H1 (cell line): ENCODE data around the gene SLCO2A1. TPM values are rescaled to one million over a fixed set of nuclear protein-coding genes. Genes with fewer than 3 reads are reported as not detected.

Experiments used
- CTCF ChIA-PET: fragments of 300-600 bp; sonication (Branson Sonifier 250); formaldehyde crosslinking; loops from one replicate; lab custom pipeline; 2021; ENCODE audit not compliant: partially characterized antibody; lab: Charles Lee
- POLR2A ChIA-PET: fragments of 300-600 bp; sonication (Branson Sonifier 250); formaldehyde crosslinking; loops from one replicate; lab custom pipeline; 2021; ENCODE audit warnings: inconsistent platforms; ENCODE audit not compliant: partially characterized antibody; lab: Charles Lee
- DNase-seq, 2 experiments: peaks; one replicate each; pipeline versions ENCODE4 v3.0.0 to v3.0.0-alpha.2; 2010 to 2022; ENCODE audit warnings: low spot score in 2 of 2, low read depth in 1 of 2, mixed read lengths in 1 of 2
- FAIRE-seq: peaks from 2 replicates; lab custom pipeline; 2011; peaks lifted over from hg19 to GRCh38; lab: Jason Lieb, UNC
- H2AFZ ChIP-seq: 2 replicates; pipeline ENCODE4 v1.8.1; 2012; ENCODE audit warnings: low read length, inconsistent platforms
- H2AK5ac ChIP-seq: 2 replicates; pipeline ENCODE4 v1.6.1; 2013; ENCODE audit warnings: low read depth, low read length
- H2BK120ac ChIP-seq: replicated peaks from 2 replicates; pipeline ENCODE3; 2013; ENCODE audit warnings: low read depth, low read length, inconsistent platforms
- H2BK12ac ChIP-seq: 2 replicates; pipeline ENCODE4 v1.6.1; 2013; ENCODE audit warnings: low read depth, low read length
- H2BK15ac ChIP-seq: 2 replicates; pipeline ENCODE4 v1.6.1; 2013; ENCODE audit warnings: low read length
- H2BK20ac ChIP-seq: 2 replicates; pipeline ENCODE4 v1.6.1; 2013; ENCODE audit warnings: low read length
- H2BK5ac ChIP-seq: 2 replicates; pipeline ENCODE4 v1.6.1; 2013; ENCODE audit warnings: low read depth, low read length
- H3K14ac ChIP-seq: 2 replicates; pipeline ENCODE4 v1.6.1; 2013; ENCODE audit warnings: inconsistent platforms; ENCODE audit not compliant: insufficient read length
- H3K18ac ChIP-seq: 2 replicates; pipeline ENCODE4 v1.6.1; 2013; ENCODE audit warnings: low read length; ENCODE audit errors: extremely low read depth
- H3K23ac ChIP-seq: 2 replicates; pipeline ENCODE4 v1.6.1; 2013; ENCODE audit warnings: inconsistent platforms; ENCODE audit not compliant: insufficient read length
- H3K23me2 ChIP-seq: 2 replicates; pipeline ENCODE4 v1.6.1; 2013; ENCODE audit warnings: low read depth, low read length
- H3K27ac ChIP-seq: 2 replicates; pipeline ENCODE4 v1.6.1; 2011; ENCODE audit warnings: low read depth, low read length, inconsistent platforms
- H3K27me3 ChIP-seq, 4 experiments: replicated peaks in 1 of 4; 1 replicate in 1 of 4; 2 replicates in 3 of 4; pipeline versions ENCODE4 v1.6.1 to v1.8.1; 2011 to 2013; ENCODE audit warnings: low read length in 3 of 4, mild to moderate bottlenecking in 3 of 4, inconsistent platforms in 2 of 4, mixed read lengths in 2 of 4, moderate library complexity in 1 of 4; ENCODE audit not compliant: control insufficient read depth in 3 of 4, insufficient read depth in 3 of 4; ENCODE audit errors: extremely low read depth in 1 of 4
- H3K36me3 ChIP-seq, 4 experiments: 2 replicates each; pipeline versions ENCODE4 v1.6.1 to v1.8.1; 2011 to 2013; ENCODE audit warnings: mild to moderate bottlenecking in 4 of 4, low read length in 3 of 4, moderate library complexity in 2 of 4, control low read depth in 1 of 4, inconsistent platforms in 1 of 4; ENCODE audit not compliant: insufficient read depth in 4 of 4, control insufficient read depth in 2 of 4
- H3K4ac ChIP-seq: replicated peaks from 2 replicates; pipeline ENCODE3; 2013; ENCODE audit warnings: low read length, low read depth, mixed read lengths, inconsistent platforms; ENCODE audit not compliant: insufficient read length
- H3K4me1 ChIP-seq, 4 experiments: replicated peaks in 1 of 4; 1 replicate in 1 of 4; 2 replicates in 3 of 4; pipeline versions ENCODE4 v1.6.1 to v1.8.1; 2011 to 2013; ENCODE audit warnings: low read length in 3 of 4, inconsistent platforms in 2 of 4, mixed read lengths in 1 of 4; ENCODE audit not compliant: insufficient read depth in 4 of 4, control insufficient read depth in 3 of 4
- H3K4me2 ChIP-seq, 2 experiments: 2 replicates each; pipeline versions ENCODE4 v1.6.1 to v1.8.1; 2011 to 2013; ENCODE audit warnings: low read depth in 2 of 2, low read length in 2 of 2, control low read depth in 1 of 2, inconsistent platforms in 1 of 2, mild to moderate bottlenecking in 1 of 2; ENCODE audit not compliant: insufficient read depth in 1 of 2
- H3K4me3 ChIP-seq, 4 experiments: fragments of 200-600, 300-600 bp in 1 of 4; sonication (generic), shearing (Covaris generic), sonication (Bioruptor Twin) in 1 of 4; 2 replicates each; pipeline versions ENCODE4 v1.5.1 to v1.8.1; 2011 to 2016; ENCODE audit warnings: low read length in 4 of 4, low read depth in 3 of 4, control low read depth in 2 of 4, inconsistent platforms in 2 of 4, mild to moderate bottlenecking in 2 of 4, mixed read lengths in 1 of 4, moderate library complexity in 1 of 4; ENCODE audit not compliant: insufficient read depth in 2 of 4; ENCODE audit errors: extremely low read depth in 1 of 4
- H3K56ac ChIP-seq: replicated peaks from 2 replicates; pipeline ENCODE3; 2013; ENCODE audit warnings: low read depth, mild to moderate bottlenecking, mixed read lengths, low read length, inconsistent platforms; ENCODE audit not compliant: insufficient read length
- H3K79me1 ChIP-seq: 2 replicates; pipeline ENCODE4 v1.6.1; 2013; ENCODE audit warnings: low read depth, low read length, control low read depth
- H3K79me2 ChIP-seq, 2 experiments: 2 replicates each; pipeline versions ENCODE4 v1.6.1 to v1.8.1; 2012 to 2013; ENCODE audit warnings: low read length in 2 of 2, mild to moderate bottlenecking in 2 of 2, inconsistent platforms in 1 of 2; ENCODE audit not compliant: insufficient read depth in 2 of 2, control insufficient read depth in 1 of 2
- H3K9ac ChIP-seq, 4 experiments: replicated peaks in 1 of 4; 1 replicate in 1 of 4; 2 replicates in 3 of 4; pipeline versions ENCODE4 v1.6.1 to v1.8.1; 2011 to 2013; ENCODE audit warnings: low read depth in 3 of 4, low read length in 3 of 4, control low read depth in 2 of 4, mild to moderate bottlenecking in 2 of 4, moderate library complexity in 2 of 4, inconsistent platforms in 1 of 4; ENCODE audit errors: extremely low read depth in 1 of 4
- H3K9me3 ChIP-seq, 2 experiments: 2 replicates each; pipeline versions ENCODE4 v1.6.1 to v1.8.1; 2012 to 2013; ENCODE audit warnings: mild to moderate bottlenecking in 2 of 2, moderate library complexity in 2 of 2, control low read depth in 1 of 2, inconsistent platforms in 1 of 2, low read depth in 1 of 2, low read length in 1 of 2, mixed read lengths in 1 of 2; ENCODE audit not compliant: insufficient read depth in 2 of 2
- H4K20me1 ChIP-seq, 2 experiments: replicated peaks in 1 of 2; 2 replicates each; pipeline versions ENCODE3 to v1.8.1; 2011 to 2013; ENCODE audit warnings: inconsistent platforms in 2 of 2, low read length in 2 of 2, mild to moderate bottlenecking in 1 of 2; ENCODE audit not compliant: insufficient read depth in 2 of 2, control insufficient read depth in 1 of 2
- H4K5ac ChIP-seq: 2 replicates; pipeline ENCODE4 v1.6.1; 2013; ENCODE audit warnings: low read length, low read depth, mixed read lengths, inconsistent platforms; ENCODE audit not compliant: insufficient read length
- H4K8ac ChIP-seq: 2 replicates; pipeline ENCODE4 v1.8.0; 2013; ENCODE audit warnings: mild to moderate bottlenecking, moderate library complexity, low read length, inconsistent platforms; ENCODE audit not compliant: insufficient read depth; ENCODE audit errors: extremely low read depth
- H4K91ac ChIP-seq: replicated peaks from 2 replicates; pipeline ENCODE3; 2013; ENCODE audit warnings: low read length, mixed read lengths, inconsistent platforms; ENCODE audit not compliant: insufficient read length
- KDM5A ChIP-seq: fragments of 200-600 bp; IDR thresholded peaks from 2 replicates; pipeline ENCODE4 v1.7.1; 2012; ENCODE audit warnings: mild to moderate bottlenecking, low read length, inconsistent platforms, mixed read lengths
- SP4 ChIP-seq: IDR thresholded peaks from 2 replicates; pipeline ENCODE4 v1.6.1; 2012; ENCODE audit warnings: low read length, inconsistent platforms
- WGBS, 2 experiments: shearing (Covaris generic) in 1 of 2; methylation state at CpG; one replicate each; pipeline versions ENCODE4 v1.1.6 to v1.1.7; 2013 to 2015; ENCODE audit warnings: low lambda C conversion rate in 2 of 2, mixed read lengths in 2 of 2, inconsistent platforms in 1 of 2, low coverage in 1 of 2, missing lambda C conversion rate in 1 of 2; ENCODE audit not compliant: insufficient replicate concordance in 2 of 2, insufficient coverage in 1 of 2, insufficient read length in 1 of 2; ENCODE audit errors: extremely low coverage in 1 of 2, missing lambda C conversion rate in 1 of 2; 5-methylcytosine and 5-hydroxymethylcytosine counted together
- polyA plus RNA-seq, 7 experiments: library from polyadenylated mRNA; depleted of rRNA in 3 of 7; stranded (reverse) in 5 of 7; unstranded in 2 of 7; fragments of >200 nt in 5 of 7; fragments of 200-250 nt in 2 of 7; gene quantifications; 1 replicate in 5 of 7; 2 replicates in 1 of 7; 4 replicates in 1 of 7; pipeline versions ENCODE4 v1.2.1 to v1.2.3, GENCODE V29; 2011 to 2013; ENCODE audit warnings: missing spikeins in 2 of 7, mixed read lengths in 2 of 7
- total RNA-seq: library from RNA; stranded (reverse); fragmentation: NEBNext Ultra II Directional; extraction: Animal tissue kit (Norgen Biotek cat#: 25700); gene quantifications from 2 replicates; pipeline ENCODE4 v1.2.1, GENCODE V29; 2021
- TF ChIP-seq, protein P1 (sequence below): IDR thresholded peaks from 2 replicates; pipeline ENCODE4 v1.6.1; 2012; ENCODE audit warnings: inconsistent platforms

Gene SLCO2A1
- total and polyA plus RNA-seq, 2 of the 8 experiments (the other 6 are each of a cell fraction or from before 2014, with no cell fraction given), result 1.1 to 2.3 TPM

DNA sequence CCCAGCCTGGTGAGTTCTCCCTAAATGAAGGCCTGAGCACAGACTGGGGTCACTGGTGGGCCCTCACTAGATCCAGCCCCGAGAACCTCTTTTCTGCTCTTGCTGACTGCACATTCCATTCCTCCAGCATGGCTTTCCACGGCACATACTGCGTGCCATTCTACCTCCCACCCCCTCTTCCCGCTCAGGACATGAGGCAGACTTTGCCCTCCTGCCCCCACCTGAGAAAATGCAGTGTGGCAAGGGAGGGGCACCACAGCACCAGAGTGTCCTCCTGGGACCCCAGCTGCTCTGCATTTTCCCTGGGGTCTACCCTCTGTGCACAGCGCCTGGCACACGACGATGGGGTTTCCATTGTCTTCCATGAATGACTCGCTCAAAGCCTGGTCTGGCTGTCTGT, 6.1 kb upstream of the SLCO2A1 start:
- ChIA-PET POLR2A (no interaction called here), CTCF (interaction anchor here (1.2 kb wide), 1 partner anchor 106 kb away, joined by 5 read pairs; no protein-coding TSS in a partner anchor)

More for the DNA sequence above, 6.1 kb upstream of the SLCO2A1 start:
- no peaks in the 10 kb centered on the region for H3K23me2 ChIP-seq
- H3K14ac ChIP-seq, result no peak overlapping the region
- H3K79me1 ChIP-seq, result no peaks in the 10 kb centered on the region
- DNase-seq (peak in 1 of 2 experiments; percentile 34), FAIRE-seq (no peak)
- H3K4ac ChIP-seq, result no peak overlapping the region
- H4K8ac ChIP-seq, result 0 out of 2 replicates have a peak overlapping the region, but pooled peaks have one; percentile 29
- no peaks in the 10 kb centered on the region; a peak in 1 of 8 replicates for H3K36me3 ChIP-seq
- H3K56ac ChIP-seq, result no peak overlapping the region
- no peak overlapping the region for H3K4me2 ChIP-seq
- H2BK15ac ChIP-seq, result no peak overlapping the region
- no peak overlapping the region for H2BK20ac ChIP-seq
- H4K20me1 ChIP-seq, result no peaks in the 10 kb centered on the region
- peak overlapping the region; percentile 28; the same call in 1 of the 2 replicates for H2BK5ac ChIP-seq
- H3K9ac ChIP-seq, result no peak overlapping the region
- no peaks in the 10 kb centered on the region for H3K9me3 ChIP-seq
- H2AFZ ChIP-seq, result no peak overlapping the region
- H4K5ac ChIP-seq, result no peak overlapping the region
- no peak overlapping the region for H2AK5ac ChIP-seq
- no peak overlapping the region for H3K23ac ChIP-seq
- TF ChIP-seq KDM5A, result no peak
- no peak for TF ChIP-seq SP4
- TF ChIP-seq, protein P1, sequence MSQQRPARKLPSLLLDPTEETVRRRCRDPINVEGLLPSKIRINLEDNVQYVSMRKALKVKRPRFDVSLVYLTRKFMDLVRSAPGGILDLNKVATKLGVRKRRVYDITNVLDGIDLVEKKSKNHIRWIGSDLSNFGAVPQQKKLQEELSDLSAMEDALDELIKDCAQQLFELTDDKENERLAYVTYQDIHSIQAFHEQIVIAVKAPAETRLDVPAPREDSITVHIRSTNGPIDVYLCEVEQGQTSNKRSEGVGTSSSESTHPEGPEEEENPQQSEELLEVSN, result 0 out of 2 replicates have a peak, but pooled peaks have one; percentile 21
- no peak overlapping the region for H2BK12ac ChIP-seq
- no peak overlapping the region for H2BK120ac ChIP-seq
- peaks cover 0 to 3% (median 2%) of the 10 kb centered on the region in 4 experiments; a peak in 5 of 7 replicates for H3K4me1 ChIP-seq
- peaks cover 2 to 9% (median 7%) of the 10 kb centered on the region in 4 experiments for H3K27me3 ChIP-seq
- no peak overlapping the region for H3K27ac ChIP-seq
- no peak overlapping the region for H4K91ac ChIP-seq
- peak overlapping the region; percentile 66 for H3K18ac ChIP-seq
- no peaks in the 10 kb centered on the region for H3K79me2 ChIP-seq
- no peak overlapping the region for H3K4me3 ChIP-seq
- WGBS, 2 experiments, result 89% methylated on average over 8 of the region's 8 CpGs; no CpG with 5 or more reads in 1 of the 2 experiments
